Esophagus squamous epithelium (tissue), 4 donors: ENCODE measurements around the gene ITGB3.

Experiments
- CTCF ChIP-seq, 6 experiments: fragments of 450-650 bp in 4 of 6; fragments of 200-600 bp in 2 of 6; sonication (generic) in 2 of 6; IDR thresholded peaks; one replicate each; pipeline ENCODE4 v1.5.1; 2016 to 2019; ENCODE audit warnings: antibody characterized with exemption in 6 of 6, mild to moderate bottlenecking in 4 of 6, moderate library complexity in 4 of 6
- POLR2A ChIP-seq, 4 donors: fragments of 450-650 bp; IDR thresholded peaks; one replicate each; pipeline ENCODE4 v1.6.1; 2017; ENCODE audit warnings: antibody characterized with exemption in 4 of 4, mild to moderate bottlenecking in 4 of 4, moderate library complexity in 3 of 4

DNA sequence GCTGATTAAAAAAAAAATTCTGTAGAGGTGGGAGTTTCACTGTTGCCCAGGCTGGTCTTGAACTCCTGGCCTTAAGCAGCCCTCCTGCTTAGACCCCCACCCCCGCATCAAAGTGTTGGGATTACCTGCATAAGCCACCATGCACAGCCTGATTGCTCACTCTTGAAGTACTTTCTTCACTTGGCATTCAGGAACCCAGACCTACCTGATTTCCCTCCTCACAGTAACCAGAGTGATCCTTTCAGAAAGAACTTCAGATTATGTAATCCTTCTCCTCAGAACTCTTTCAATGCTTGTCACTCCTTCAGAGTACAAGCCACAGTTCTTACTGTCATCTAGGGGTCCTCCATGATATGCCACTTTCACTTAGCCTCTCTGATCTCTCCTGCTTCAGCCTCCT, 71.5 kb downstream of the ITGB3 start:
- TF ChIP-seq CTCF (IDR thresholded peaks at IDR 0.05) (no peak), POLR2A (IDR thresholded peaks at IDR 0.05) (no peak)
